HG02884 (cell line): Measurements from ENCODE around the gene EPB42.
"Not testable (repeated sequence)": the region's sequence is repeated elsewhere in the genome, so short reads cannot be mapped to it uniquely, and the experiment has no call there.

Experiments used
- ATAC-seq: cut with Tn5 transposase; IDR thresholded peaks from one replicate; pipeline ENCODE4 v1.9.1; 2021; ENCODE audit warnings: mild to moderate bottlenecking, moderate library complexity; ENCODE audit not compliant: unreplicated experiment

Gene EPB42

GRCh38 chr15:43213466-43213865, 7.4 kb downstream of the EPB42 start:
- ATAC-seq: no peak

- no peak for ATAC-seq
Observed at GRCh38 chr15:43212951-43213350, 7.9 kb downstream of the EPB42 start.

GRCh38 chr15:43212299-43212698, 8.5 kb downstream of the EPB42 start:
- ATAC-seq: no peak

GRCh38 chr15:43211224-43211735, 9.5 kb downstream of the EPB42 start:
- ATAC-seq: no peak

- ATAC-seq: no peak
Observed at GRCh38 chr15:43210807-43211206, 10.0 kb downstream of the EPB42 start.

GRCh38 chr15:43210172-43210745, 10.6 kb downstream of the EPB42 start:
- ATAC-seq: no peak

- no peak for ATAC-seq
Observed at GRCh38 chr15:43209059-43209824, 11.6 kb downstream of the EPB42 start.

- ATAC-seq: no peak
Observed at GRCh38 chr15:43208052-43209002, 12.5 kb downstream of the EPB42 start.

- no peak for ATAC-seq
Observed at GRCh38 chr15:43207024-43207423, 13.8 kb downstream of the EPB42 start.

- no peak for ATAC-seq
Observed at GRCh38 chr15:43206054-43206453, 14.8 kb downstream of the EPB42 start.

GRCh38 chr15:43204016-43204901, 16.6 kb downstream of the EPB42 start:
- ATAC-seq: no peak

- ATAC-seq: no peak
Observed at GRCh38 chr15:43199945-43200488, 20.8 kb downstream of the EPB42 start.

GRCh38 chr15:43198992-43199391, 21.8 kb downstream of the EPB42 start:
- ATAC-seq: no peak

GRCh38 chr15:43198556-43198955, 22.3 kb downstream of the EPB42 start:
- not testable (repeated sequence) for ATAC-seq

- ATAC-seq: not testable (repeated sequence)
Observed at GRCh38 chr15:43197773-43198172, 23.0 kb downstream of the EPB42 start.

GRCh38 chr15:43196760-43197548, 23.9 kb downstream of the EPB42 start:
- no peak for ATAC-seq

- ATAC-seq: no peak
Observed at GRCh38 chr15:43194795-43195194, 26.0 kb downstream of the EPB42 start.

- ATAC-seq: no peak
Observed at GRCh38 chr15:43193710-43194109, 27.1 kb downstream of the EPB42 start.

GRCh38 chr15:43190178-43190577, 30.6 kb downstream of the EPB42 start:
- no peak for ATAC-seq
